Peyer's patch (tissue), 4 donors: ENCODE results near the gene PPP2R5C.

Experiments used
- CTCF ChIP-seq, 6 experiments: fragments of 450-650 bp in 4 of 6; fragments of 200-600 bp in 2 of 6; sonication (generic) in 1 of 6; IDR thresholded peaks; one replicate each; pipeline ENCODE4 v1.5.1; 2017 to 2019; ENCODE audit warnings: antibody characterized with exemption in 6 of 6, mild to moderate bottlenecking in 3 of 6, moderate library complexity in 1 of 6
- POLR2A ChIP-seq, 2 donors: fragments of 450-650 bp; IDR thresholded peaks; one replicate each; pipeline ENCODE4 v1.5.1; 2017; ENCODE audit warnings: antibody characterized with exemption in 2 of 2, mild to moderate bottlenecking in 2 of 2, moderate library complexity in 2 of 2

- TF ChIP-seq CTCF (IDR thresholded peaks at IDR 0.05) (no peak), POLR2A (IDR thresholded peaks at IDR 0.05) (no peak)
Observed at GRCh38 chr14:101905614-101906013, 144.1 kb downstream of the PPP2R5C start.
